B cell (primary cell): Measurements from ENCODE around the gene SCMH1. TPM values are rescaled to one million over a fixed set of nuclear protein-coding genes. Genes with fewer than 3 reads are reported as not detected.

Experiments used
- ATAC-seq: fragments of 200-7000 bp; cut with Tn5 transposase; one replicate; pipeline ENCODE4 v1.10.0; 2021; ENCODE audit warnings: low read depth, mild to moderate bottlenecking, moderate number of reproducible peaks, moderate library complexity
- CTCF ChIA-PET: fragments of 350-600 bp; sonication (Branson Sonifier 250); formaldehyde crosslinking; loops from one replicate; lab custom pipeline; 2021; ENCODE audit warnings: antibody characterized with exemption, inconsistent platforms; lab: Charles Lee
- POLR2A ChIA-PET: fragments of 350-600 bp; sonication (Branson Sonifier 250); formaldehyde crosslinking; loops from one replicate; lab custom pipeline; 2021; ENCODE audit warnings: antibody characterized with exemption; lab: Charles Lee
- DNase-seq: peaks from one replicate; pipeline ENCODE4 v3.0.0; 2013
- H2AFZ ChIP-seq: 2 replicates; pipeline ENCODE4 v1.6.1; 2012; ENCODE audit warnings: mild to moderate bottlenecking, low read depth, low read length; ENCODE audit not compliant: insufficient read depth, poor library complexity, severe bottlenecking
- H3K27ac ChIP-seq, 2 donors: 1 replicate in 1 of 2; 2 replicates in 1 of 2; pipeline ENCODE4 v1.5.1; 2012 to 2013; ENCODE audit warnings: low read length in 2 of 2, mild to moderate bottlenecking in 2 of 2, moderate library complexity in 1 of 2
- H3K27me3 ChIP-seq, 4 experiments: fragments of 200-600 bp in 1 of 4; sonication (generic) in 1 of 4; replicated peaks in 1 of 4; 1 replicate in 2 of 4; 2 replicates in 2 of 4; pipeline versions ENCODE4 v1.6.1 to v1.7.0; 2013 to 2016; ENCODE audit warnings: low read length in 3 of 4, mild to moderate bottlenecking in 2 of 4, mixed read lengths in 1 of 4, moderate library complexity in 1 of 4; ENCODE audit not compliant: insufficient read depth in 4 of 4, control insufficient read depth in 3 of 4; ENCODE audit errors: control extremely low read depth in 1 of 4
- H3K36me3 ChIP-seq, 2 experiments: replicated peaks in 1 of 2; 1 replicate in 1 of 2; 2 replicates in 1 of 2; pipeline versions ENCODE4 v1.6.1 to v1.7.1; 2013; ENCODE audit warnings: low read length in 1 of 2; ENCODE audit not compliant: insufficient read depth in 2 of 2, control insufficient read depth in 1 of 2; ENCODE audit errors: control extremely low read depth in 1 of 2, extremely low read depth in 1 of 2
- H3K4me1 ChIP-seq, 2 donors: fragments of 200-600 bp in 1 of 2; sonication (generic) in 1 of 2; 1 replicate in 1 of 2; 2 replicates in 1 of 2; pipeline versions ENCODE4 v1.5.1 to v1.6.1; 2013 to 2017; ENCODE audit warnings: low read length in 2 of 2; ENCODE audit not compliant: control insufficient read depth in 2 of 2, insufficient read depth in 2 of 2
- H3K4me2 ChIP-seq: replicated peaks from 2 replicates; pipeline ENCODE3; 2012; ENCODE audit warnings: mild to moderate bottlenecking, low read depth, low read length; ENCODE audit not compliant: poor library complexity, severe bottlenecking
- H3K4me3 ChIP-seq, 5 experiments: fragments of 200-600 bp in 1 of 5; sonication (generic) in 1 of 5; 1 replicate in 3 of 5; 2 replicates in 2 of 5; pipeline versions ENCODE4 v1.5.1 to v1.7.0; 2011 to 2016; ENCODE audit warnings: low read length in 4 of 5, mild to moderate bottlenecking in 4 of 5, low read depth in 2 of 5, control low read depth in 1 of 5, moderate library complexity in 1 of 5; ENCODE audit not compliant: insufficient read depth in 1 of 5; ENCODE audit errors: control extremely low read depth in 1 of 5, extremely low read depth in 1 of 5
- H3K79me2 ChIP-seq: fragments of 200-600 bp; sonication (generic); one replicate; pipeline ENCODE4 v1.6.0; 2016; ENCODE audit warnings: low read length; ENCODE audit not compliant: control insufficient read depth, insufficient read depth
- H3K9ac ChIP-seq: fragments of 200-600 bp; sonication (generic); 2 replicates; pipeline ENCODE4 v1.6.1; 2017; ENCODE audit warnings: mild to moderate bottlenecking, low read length, moderate library complexity
- H3K9me3 ChIP-seq, 3 donors: one replicate each; pipeline versions ENCODE4 v1.6.1 to v1.7.1; 2013; ENCODE audit warnings: low read length in 2 of 3; ENCODE audit not compliant: control insufficient read depth in 2 of 3, insufficient read depth in 1 of 3; ENCODE audit errors: control extremely low read depth in 1 of 3
- H4K20me1 ChIP-seq: 2 replicates; pipeline ENCODE4 v1.6.0; 2012; ENCODE audit warnings: mild to moderate bottlenecking, low read length; ENCODE audit not compliant: insufficient read depth, control insufficient read depth, poor library complexity, severe bottlenecking
- H3K27ac Mint-ChIP-seq: one replicate; pipeline ENCODE4 v1.8.0; 2021; ENCODE audit warnings: mixed read lengths
- H3K27me3 Mint-ChIP-seq: one replicate; pipeline ENCODE4 v1.8.0; 2021; ENCODE audit warnings: mixed read lengths
- H3K4me1 Mint-ChIP-seq: one replicate; pipeline ENCODE4 v1.8.0; 2021; ENCODE audit warnings: mixed read lengths
- H3K4me3 Mint-ChIP-seq: one replicate; pipeline ENCODE4 v1.8.0; 2021; ENCODE audit warnings: mixed read lengths
- H3K9me3 Mint-ChIP-seq: one replicate; pipeline ENCODE4 v1.8.0; 2022; ENCODE audit warnings: mixed read lengths; ENCODE audit not compliant: insufficient read depth
- EZH2 ChIP-seq: IDR thresholded peaks from 2 replicates; pipeline ENCODE4 v1.6.1; 2012; ENCODE audit warnings: borderline replicate concordance, low read depth, mild to moderate bottlenecking, moderate library complexity, low read length; ENCODE audit not compliant: insufficient read depth, poor library complexity, severe bottlenecking
- WGBS: methylation state at CpG from one replicate; pipeline ENCODE4 v1.1.5; 2013; ENCODE audit warnings: missing lambda C conversion rate; ENCODE audit not compliant: insufficient coverage; 5-methylcytosine and 5-hydroxymethylcytosine counted together
- intact Hi-C: fragments of 100-400 bp; cut with micrococcal nuclease; formaldehyde crosslinking; loops from one replicate; pipeline ENCODE4 v1.10.0; 2022
- polyA plus RNA-seq: library from polyadenylated mRNA; depleted of rRNA; stranded (reverse); fragments of >200 nt; gene quantifications from 2 replicates; pipeline ENCODE4 v1.2.3, GENCODE V29; 2012
- total RNA-seq, 2 donors: library from RNA; stranded (reverse); fragments of 120-200 nt in 1 of 2; gene quantifications; 1 replicate in 1 of 2; 2 replicates in 1 of 2; pipeline versions ENCODE4 v1.2.3 to v1.2.4, GENCODE V29; 2013 to 2022
- TF ChIP-seq, protein P1 (sequence below): fragments of 200-600 bp; IDR thresholded peaks from one replicate; pipeline ENCODE4 v1.8.0; 2022; ENCODE audit warnings: antibody characterized with exemption, mild to moderate bottlenecking

The SCMH1 gene
- total and polyA plus RNA-seq, 2 donors (not counting 1 experiment from before 2014, with no cell fraction given) = 29.4 to 33.3 TPM

DNA sequence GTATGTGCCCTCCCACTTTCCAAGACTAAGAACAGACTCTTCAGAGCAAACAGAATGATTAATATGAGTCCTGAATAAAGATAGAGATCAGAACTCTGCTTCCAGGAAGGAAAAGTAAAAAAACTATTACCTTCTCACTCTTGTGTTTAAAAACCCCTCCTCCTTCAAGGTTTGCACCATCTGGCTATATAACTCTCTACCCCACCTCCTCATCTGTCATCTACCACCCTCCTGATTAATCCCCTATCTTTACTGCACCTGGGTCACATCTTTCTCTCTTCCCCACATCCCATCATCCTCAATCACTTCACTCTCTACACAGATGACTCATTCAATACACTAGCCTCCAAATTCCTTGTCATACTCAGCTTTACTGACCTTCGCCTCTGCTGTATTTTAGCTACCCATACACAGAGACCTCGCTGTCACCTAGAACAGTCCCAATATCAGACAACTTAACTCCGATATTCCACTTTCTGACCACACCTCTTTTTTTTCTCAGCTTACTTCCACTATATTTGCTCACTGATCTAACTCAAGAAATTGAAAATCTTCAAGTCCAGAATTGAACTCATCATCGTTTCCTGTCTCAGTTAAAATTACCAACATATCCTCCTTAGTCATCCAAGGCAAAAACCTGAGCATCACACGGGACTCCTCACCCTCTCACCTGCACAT lies 3.7 kb downstream of the SCMH1 start:
- 67% methylated on average over 5 of the region's 5 CpGs for WGBS
- H3K4me3 Mint-ChIP-seq = no peak overlapping the region
- Histone ChIP-seq H3K36me3 (no peaks in the 10 kb centered on the region), H2AFZ (no peak overlapping the region), H3K27me3 (no peaks in the 10 kb centered on the region), H3K4me3 (no peak overlapping the region), H3K4me1 (peaks cover 11 to 16% of the 10 kb centered on the region in 2 donors), H4K20me1 (no peaks in the 10 kb centered on the region), H3K4me2 (no peak overlapping the region), H3K9me3 (no peaks in the 10 kb centered on the region), H3K79me2 (peaks cover 15% of the 10 kb centered on the region), H3K9ac (no peak overlapping the region), H3K27ac (no peak overlapping the region)
- intact Hi-C loops = no loop called here
- ATAC-seq = no peak
- DNase-seq = no peak
- TF ChIP-seq, protein P1, sequence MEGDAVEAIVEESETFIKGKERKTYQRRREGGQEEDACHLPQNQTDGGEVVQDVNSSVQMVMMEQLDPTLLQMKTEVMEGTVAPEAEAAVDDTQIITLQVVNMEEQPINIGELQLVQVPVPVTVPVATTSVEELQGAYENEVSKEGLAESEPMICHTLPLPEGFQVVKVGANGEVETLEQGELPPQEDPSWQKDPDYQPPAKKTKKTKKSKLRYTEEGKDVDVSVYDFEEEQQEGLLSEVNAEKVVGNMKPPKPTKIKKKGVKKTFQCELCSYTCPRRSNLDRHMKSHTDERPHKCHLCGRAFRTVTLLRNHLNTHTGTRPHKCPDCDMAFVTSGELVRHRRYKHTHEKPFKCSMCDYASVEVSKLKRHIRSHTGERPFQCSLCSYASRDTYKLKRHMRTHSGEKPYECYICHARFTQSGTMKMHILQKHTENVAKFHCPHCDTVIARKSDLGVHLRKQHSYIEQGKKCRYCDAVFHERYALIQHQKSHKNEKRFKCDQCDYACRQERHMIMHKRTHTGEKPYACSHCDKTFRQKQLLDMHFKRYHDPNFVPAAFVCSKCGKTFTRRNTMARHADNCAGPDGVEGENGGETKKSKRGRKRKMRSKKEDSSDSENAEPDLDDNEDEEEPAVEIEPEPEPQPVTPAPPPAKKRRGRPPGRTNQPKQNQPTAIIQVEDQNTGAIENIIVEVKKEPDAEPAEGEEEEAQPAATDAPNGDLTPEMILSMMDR = no peak
- no peak for TF ChIP-seq EZH2
- no peaks in the 10 kb centered on the region for H3K27me3 Mint-ChIP-seq
- H3K4me1 Mint-ChIP-seq = peaks cover 19% of the 10 kb centered on the region
- ChIA-PET CTCF (no interaction called here), POLR2A (no interaction called here)
- H3K27ac Mint-ChIP-seq = no peak overlapping the region
- no peaks in the 10 kb centered on the region for H3K9me3 Mint-ChIP-seq

DNA sequence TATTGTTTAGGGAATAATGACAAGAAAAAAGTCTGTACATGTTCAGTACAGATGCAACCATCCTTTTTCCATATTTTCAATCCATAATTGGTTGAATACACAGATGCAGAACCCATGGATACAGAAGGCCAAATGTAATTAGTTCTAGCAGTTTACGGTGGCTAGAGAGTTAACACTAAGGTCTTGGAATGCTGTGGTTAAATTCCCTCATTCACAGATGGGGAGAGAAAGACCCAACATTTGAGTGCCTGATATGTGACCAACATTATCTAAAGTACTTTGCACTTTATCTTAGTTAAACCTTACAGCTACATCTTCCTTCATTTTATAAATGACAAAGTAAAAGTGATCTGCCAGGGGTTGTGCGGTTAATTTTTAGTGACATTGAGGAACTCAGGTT lies 5.3 kb downstream of the SCMH1 start:
- peaks cover 11% of the 10 kb centered on the region for H3K4me1 Mint-ChIP-seq
- Histone ChIP-seq H3K4me3 (no peak overlapping the region), H3K4me1 (peaks cover 5 to 6% of the 10 kb centered on the region in 2 donors), H3K4me2 (no peak overlapping the region), H3K36me3 (no peaks in the 10 kb centered on the region), H3K27ac (no peak overlapping the region), H3K27me3 (no peaks in the 10 kb centered on the region), H3K79me2 (peaks cover 15% of the 10 kb centered on the region), H2AFZ (no peak overlapping the region), H3K9ac (no peak overlapping the region), H3K9me3 (no peaks in the 10 kb centered on the region), H4K20me1 (no peaks in the 10 kb centered on the region)
- H3K27me3 Mint-ChIP-seq = no peaks in the 10 kb centered on the region
- ChIA-PET POLR2A (no interaction called here), CTCF (no interaction called here)
- WGBS = no CpG with 5 or more reads among the region's 2 CpGs
- no peaks in the 10 kb centered on the region for H3K9me3 Mint-ChIP-seq
- no peak overlapping the region for H3K4me3 Mint-ChIP-seq
- DNase-seq (no peak), ATAC-seq (no peak)
- intact Hi-C loops = no loop called here
- H3K27ac Mint-ChIP-seq = no peak overlapping the region
- no peak for TF ChIP-seq EZH2
- TF ChIP-seq, protein P1 = no peak
